Tongue (tissue), 2 donors: ENCODE results near the gene RASL11B. TPM values are rescaled to one million over a fixed set of nuclear protein-coding genes. Genes with fewer than 3 reads are reported as not detected.

Experiments used
- DNase-seq: peaks from one replicate; pipeline ENCODE4 v3.0.0-alpha.2; 2015
- total RNA-seq: library from RNA; depleted of rRNA; stranded (reverse); fragments of >200 nt; gene quantifications from one replicate; pipeline ENCODE4 v1.2.3, GENCODE V29; 2014

Gene RASL11B
- total RNA-seq, 1 donor from 2014 or later = 2.1 TPM

DNA sequence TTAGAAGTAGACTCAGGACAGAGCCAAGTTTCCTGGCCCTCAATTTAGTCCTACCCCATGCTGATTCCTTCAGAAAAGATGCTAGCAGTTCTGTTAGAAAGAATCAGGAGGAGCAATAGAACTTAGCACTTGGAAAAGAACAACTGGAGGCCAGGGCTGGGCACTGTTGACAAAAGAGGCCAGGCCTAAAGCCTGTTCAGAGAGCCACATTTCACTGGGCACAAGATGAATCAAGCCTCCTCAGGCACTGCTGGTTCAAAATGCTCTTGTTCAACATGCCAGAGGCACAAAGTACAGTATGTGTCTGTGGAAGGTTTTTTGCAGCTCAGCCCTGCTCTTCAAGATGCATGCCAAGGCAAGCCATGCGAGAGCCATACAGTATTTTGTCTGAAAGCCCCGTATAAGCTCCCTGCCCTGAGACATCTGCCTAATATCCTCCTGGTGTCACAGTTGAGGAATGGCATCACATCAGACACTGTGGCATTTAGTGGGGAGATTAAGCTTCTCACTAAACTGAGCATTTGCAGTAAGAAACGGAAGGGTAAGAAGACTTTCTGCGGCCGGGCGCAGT, 53.7 kb downstream of the RASL11B start:
- peak; percentile 40 for DNase-seq

Other genes starting within 250 kb of the RASL11B start
- 24.1 TPM for gene USP46, start 203.0 kb upstream of the RASL11B start, total RNA-seq
- 0.41 TPM for gene ERVMER34-1, start 110.9 kb upstream of the RASL11B start, total RNA-seq